HCT116 (cell line): Measurements from ENCODE around the gene ZSWIM5.

ENCODE experiments used
- EGR1 ChIP-seq: IDR thresholded peaks from 2 replicates; pipeline ENCODE4 v1.6.1; 2012; ENCODE audit warnings: low read depth
- TF ChIP-seq, protein P1 (sequence below): IDR thresholded peaks from 2 replicates; pipeline ENCODE4 v1.6.1; 2012
- TF ChIP-seq, protein P2 (sequence below): IDR thresholded peaks from 2 replicates; pipeline ENCODE4 v1.6.1; 2012; ENCODE audit warnings: low read depth

DNA sequence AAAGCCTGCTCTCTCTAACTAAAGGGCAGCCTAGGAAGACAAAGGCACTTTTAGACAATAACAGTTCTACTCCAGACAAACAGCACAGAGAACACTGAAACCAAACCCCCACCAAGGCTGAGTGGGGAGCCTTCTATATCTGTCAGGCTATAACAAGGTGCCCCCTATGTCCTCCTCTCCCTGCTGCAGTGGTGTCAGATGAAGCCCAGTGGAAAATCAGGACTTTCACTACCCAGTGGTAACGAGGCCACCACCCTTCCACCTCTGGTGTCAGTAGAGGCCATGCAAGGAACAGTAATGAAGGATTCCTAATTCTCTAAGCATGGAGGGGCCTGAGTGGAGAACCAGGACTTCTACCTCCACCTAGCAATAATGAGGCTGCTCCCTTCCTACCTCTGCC is 83.7 kb downstream of the ZSWIM5 start:
- TF ChIP-seq, protein P1, sequence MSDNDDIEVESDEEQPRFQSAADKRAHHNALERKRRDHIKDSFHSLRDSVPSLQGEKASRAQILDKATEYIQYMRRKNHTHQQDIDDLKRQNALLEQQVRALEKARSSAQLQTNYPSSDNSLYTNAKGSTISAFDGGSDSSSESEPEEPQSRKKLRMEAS, result no peak
- no peak for TF ChIP-seq EGR1
- TF ChIP-seq, protein P2, sequence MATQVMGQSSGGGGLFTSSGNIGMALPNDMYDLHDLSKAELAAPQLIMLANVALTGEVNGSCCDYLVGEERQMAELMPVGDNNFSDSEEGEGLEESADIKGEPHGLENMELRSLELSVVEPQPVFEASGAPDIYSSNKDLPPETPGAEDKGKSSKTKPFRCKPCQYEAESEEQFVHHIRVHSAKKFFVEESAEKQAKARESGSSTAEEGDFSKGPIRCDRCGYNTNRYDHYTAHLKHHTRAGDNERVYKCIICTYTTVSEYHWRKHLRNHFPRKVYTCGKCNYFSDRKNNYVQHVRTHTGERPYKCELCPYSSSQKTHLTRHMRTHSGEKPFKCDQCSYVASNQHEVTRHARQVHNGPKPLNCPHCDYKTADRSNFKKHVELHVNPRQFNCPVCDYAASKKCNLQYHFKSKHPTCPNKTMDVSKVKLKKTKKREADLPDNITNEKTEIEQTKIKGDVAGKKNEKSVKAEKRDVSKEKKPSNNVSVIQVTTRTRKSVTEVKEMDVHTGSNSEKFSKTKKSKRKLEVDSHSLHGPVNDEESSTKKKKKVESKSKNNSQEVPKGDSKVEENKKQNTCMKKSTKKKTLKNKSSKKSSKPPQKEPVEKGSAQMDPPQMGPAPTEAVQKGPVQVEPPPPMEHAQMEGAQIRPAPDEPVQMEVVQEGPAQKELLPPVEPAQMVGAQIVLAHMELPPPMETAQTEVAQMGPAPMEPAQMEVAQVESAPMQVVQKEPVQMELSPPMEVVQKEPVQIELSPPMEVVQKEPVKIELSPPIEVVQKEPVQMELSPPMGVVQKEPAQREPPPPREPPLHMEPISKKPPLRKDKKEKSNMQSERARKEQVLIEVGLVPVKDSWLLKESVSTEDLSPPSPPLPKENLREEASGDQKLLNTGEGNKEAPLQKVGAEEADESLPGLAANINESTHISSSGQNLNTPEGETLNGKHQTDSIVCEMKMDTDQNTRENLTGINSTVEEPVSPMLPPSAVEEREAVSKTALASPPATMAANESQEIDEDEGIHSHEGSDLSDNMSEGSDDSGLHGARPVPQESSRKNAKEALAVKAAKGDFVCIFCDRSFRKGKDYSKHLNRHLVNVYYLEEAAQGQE, result no peak
